GM12878 (cell line): ENCODE results near the gene DACT3. TPM values are rescaled to one million over a fixed set of nuclear protein-coding genes. Genes with fewer than 3 reads are reported as not detected.

ENCODE experiments used
- ATAC-seq: fragments of 200-7000 bp; cut with Tn5 transposase; 3 replicates; pipeline ENCODE4 v1.9.1; 2020; ENCODE audit warnings: mild to moderate bottlenecking, moderate library complexity
- BruUV-seq: library from RNA; stranded (reverse); fragments of 400-500 nt; replicated peaks from 2 replicates; lab custom pipeline; 2021; lab: Mats Ljungman, UMichigan
- CTCF ChIA-PET: fragments of 300-600 bp; sonication (Branson Sonifier 250); formaldehyde crosslinking; extraction: SDS; loops from one replicate; lab custom pipeline; 2021; ENCODE audit warnings: inconsistent platforms; lab: Yijun Ruan, JAX
- POLR2A ChIA-PET: fragments of 350-600 bp; formaldehyde crosslinking; extraction: SDS; loops from one replicate; lab custom pipeline; 2021; ENCODE audit warnings: inconsistent platforms; lab: Charles Lee
- RAD21 ChIA-PET: fragments of 300-600 bp; sonication (Branson Sonifier 250); formaldehyde crosslinking; loops from one replicate; lab custom pipeline; 2023; ENCODE audit warnings: antibody characterized with exemption; ENCODE audit not compliant: unreplicated experiment; lab: Charles Lee
- SMC1A ChIA-PET: fragments of 300-600 bp; sonication (Branson Sonifier 250); formaldehyde crosslinking; loops from one replicate; lab custom pipeline; 2023; ENCODE audit not compliant: unreplicated experiment, uncharacterized antibody; lab: Charles Lee
- DNase-seq: peaks from one replicate; pipeline ENCODE4 v3.0.0-alpha.2; 2011; ENCODE audit warnings: low read depth, low spot score
- FAIRE-seq: peaks from 3 replicates; lab custom pipeline; 2011; peaks lifted over from hg19 to GRCh38; lab: Jason Lieb, UNC
- H2AFZ ChIP-seq: 2 replicates; pipeline ENCODE4 v1.6.0; 2011; ENCODE audit warnings: low read depth, low read length, control low read depth; ENCODE audit not compliant: control insufficient read depth
- H3K27ac ChIP-seq: 2 replicates; pipeline ENCODE4 v1.5.1; 2011; ENCODE audit warnings: control low read depth; ENCODE audit not compliant: control insufficient read depth, insufficient read depth
- H3K27me3 ChIP-seq, 2 experiments: replicated peaks in 1 of 2; 2 replicates each; pipeline versions ENCODE4 v1.6.0 to v1.6.1; 2011; ENCODE audit warnings: low read length in 1 of 2; ENCODE audit not compliant: control insufficient read depth in 2 of 2, insufficient read depth in 2 of 2
- H3K36me3 ChIP-seq, 2 experiments: 2 replicates each; pipeline ENCODE4 v1.5.1; 2011; ENCODE audit warnings: low read length in 1 of 2; ENCODE audit not compliant: control insufficient read depth in 2 of 2, insufficient read depth in 2 of 2
- H3K4me1 ChIP-seq: 2 replicates; pipeline ENCODE4 v1.6.1; 2011; ENCODE audit warnings: mild to moderate bottlenecking, low read length, moderate library complexity, mixed read lengths; ENCODE audit not compliant: control insufficient read depth, insufficient read depth
- H3K4me2 ChIP-seq: 2 replicates; pipeline ENCODE4 v1.6.0; 2011; ENCODE audit warnings: control low read depth; ENCODE audit not compliant: control insufficient read depth, insufficient read depth
- H3K4me3 ChIP-seq: fragments of 200-600 bp; sonication (generic); 2 replicates; pipeline ENCODE4 v1.5.1; 2016
- H3K79me2 ChIP-seq: 2 replicates; pipeline ENCODE4 v1.6.0; 2011; ENCODE audit warnings: low read length; ENCODE audit not compliant: control insufficient read depth, insufficient read depth
- H3K9ac ChIP-seq: 2 replicates; pipeline ENCODE4 v1.8.0; 2011; ENCODE audit warnings: low read length, control low read depth, mixed read lengths; ENCODE audit not compliant: control insufficient read depth, insufficient read depth
- H3K9me3 ChIP-seq: replicated peaks from 3 replicates; pipeline ENCODE4 v1.5.1; 2011; ENCODE audit warnings: mild to moderate bottlenecking, low read length; ENCODE audit not compliant: control insufficient read depth, insufficient read depth
- H4K20me1 ChIP-seq: 2 replicates; pipeline ENCODE4 v1.6.0; 2011; ENCODE audit not compliant: control insufficient read depth, insufficient read depth
- ATF7 ChIP-seq: fragments of 450-650 bp; IDR thresholded peaks from 2 replicates; pipeline ENCODE4 v1.6.1; 2016; ENCODE audit warnings: low read depth, mild to moderate bottlenecking
- BHLHE40 ChIP-seq, 2 experiments: fragments of 450-650 bp in 1 of 2; IDR thresholded peaks; 2 replicates each; pipeline ENCODE4 v1.6.1; 2011 to 2017; ENCODE audit warnings: low read depth in 2 of 2, borderline replicate concordance in 1 of 2, improper control_type of control experiment in 1 of 2, low read length in 1 of 2, mild to moderate bottlenecking in 1 of 2
- CREB1 ChIP-seq: IDR thresholded peaks from 2 replicates; pipeline ENCODE4 v1.6.1; 2012; ENCODE audit warnings: low read depth, mild to moderate bottlenecking, inconsistent platforms
- DPF2 ChIP-seq: fragments of 450-650 bp; IDR thresholded peaks from 2 replicates; pipeline ENCODE4 v1.6.1; 2017; ENCODE audit warnings: mild to moderate bottlenecking
- EED ChIP-seq: sonication (generic); IDR thresholded peaks from 2 replicates; pipeline ENCODE4 v1.6.1; 2016; ENCODE audit warnings: antibody characterized with exemption, low read depth
- IKZF1 ChIP-seq: fragments of 450-650 bp; conservative IDR thresholded peaks from 2 replicates; pipeline ENCODE4 v1.6.1; 2017; ENCODE audit warnings: antibody characterized with exemption, mild to moderate bottlenecking
- MEF2B ChIP-seq: fragments of 450-650 bp; IDR thresholded peaks from 2 replicates; pipeline ENCODE4 v1.6.1; 2018; ENCODE audit warnings: mild to moderate bottlenecking, moderate library complexity; ENCODE audit not compliant: partially characterized antibody, poor library complexity, severe bottlenecking
- POLR2A ChIP-seq: IDR thresholded peaks from 2 replicates; pipeline ENCODE4 v1.6.1; 2011; ENCODE audit warnings: low read depth, mild to moderate bottlenecking, low read length
- WRNIP1 ChIP-seq: IDR thresholded peaks from 2 replicates; pipeline ENCODE4 v1.6.1; 2011; ENCODE audit warnings: low read depth, low read length, improper control_type of control experiment, borderline replicate concordance
- WGBS: methylation state at CpG from one replicate; pipeline ENCODE4 v1.1.6; 2016; ENCODE audit warnings: low lambda C conversion rate; ENCODE audit not compliant: insufficient replicate concordance, insufficient coverage; ENCODE audit errors: missing lambda C conversion rate; 5-methylcytosine and 5-hydroxymethylcytosine counted together
- in situ Hi-C: fragments of 300-500 bp; cut with MboI; formaldehyde crosslinking; loops from 9 replicates; pipeline ENCODE4 v1.14.3; 2018; ENCODE audit warnings: mixed read lengths
- intact Hi-C: fragments of 100-400 bp; cut with micrococcal nuclease; formaldehyde crosslinking; loops from one replicate; pipeline ENCODE4 v1.14.2; 2022; ENCODE audit not compliant: unreplicated experiment
- polyA plus RNA-seq, 11 experiments: library from polyadenylated mRNA; depleted of rRNA in 4 of 11; unstranded in 6 of 11; stranded (reverse) in 5 of 11; fragments of >200 nt; fragmentation: Nextera tagmentation in 4 of 11; fragmentation: Illumina TruSeq in 1 of 11; extraction: Ambion mirVana in 4 of 11; extraction: Trizol in 1 of 11; gene quantifications; 1 replicate in 1 of 11; 2 replicates in 10 of 11; pipeline versions ENCODE4 v1.2.1 to v1.2.3, GENCODE V29; 2011 to 2016; ENCODE audit warnings: inconsistent platforms in 2 of 11, missing spikeins in 2 of 11, low read depth in 1 of 11
- total RNA-seq, 4 experiments: library from RNA; depleted of rRNA in 3 of 4; stranded (reverse); fragments of >200 nt in 3 of 4; fragmentation: Illumina TruSeq in 1 of 4; extraction: Trizol in 1 of 4; gene quantifications; 2 replicates each; pipeline versions ENCODE4 v1.2.1 to v1.2.3, GENCODE V29; 2013 to 2021
- TF ChIP-seq, protein P1 (sequence below): fragments of 450-650 bp; IDR thresholded peaks from 2 replicates; pipeline ENCODE4 v1.6.1; 2016; ENCODE audit warnings: mild to moderate bottlenecking
- TF ChIP-seq, protein P2 (sequence below): fragments of 450-650 bp; conservative IDR thresholded peaks from 2 replicates; pipeline ENCODE4 v1.6.1; 2017; ENCODE audit warnings: mild to moderate bottlenecking, moderate library complexity

Gene DACT3
- total and polyA plus RNA-seq, 10 of the 15 experiments (the other 5 are each of a cell fraction or from before 2014, with no cell fraction given): 0.05 to 2.5 (median 0.35) TPM; not detected in 1

DNA sequence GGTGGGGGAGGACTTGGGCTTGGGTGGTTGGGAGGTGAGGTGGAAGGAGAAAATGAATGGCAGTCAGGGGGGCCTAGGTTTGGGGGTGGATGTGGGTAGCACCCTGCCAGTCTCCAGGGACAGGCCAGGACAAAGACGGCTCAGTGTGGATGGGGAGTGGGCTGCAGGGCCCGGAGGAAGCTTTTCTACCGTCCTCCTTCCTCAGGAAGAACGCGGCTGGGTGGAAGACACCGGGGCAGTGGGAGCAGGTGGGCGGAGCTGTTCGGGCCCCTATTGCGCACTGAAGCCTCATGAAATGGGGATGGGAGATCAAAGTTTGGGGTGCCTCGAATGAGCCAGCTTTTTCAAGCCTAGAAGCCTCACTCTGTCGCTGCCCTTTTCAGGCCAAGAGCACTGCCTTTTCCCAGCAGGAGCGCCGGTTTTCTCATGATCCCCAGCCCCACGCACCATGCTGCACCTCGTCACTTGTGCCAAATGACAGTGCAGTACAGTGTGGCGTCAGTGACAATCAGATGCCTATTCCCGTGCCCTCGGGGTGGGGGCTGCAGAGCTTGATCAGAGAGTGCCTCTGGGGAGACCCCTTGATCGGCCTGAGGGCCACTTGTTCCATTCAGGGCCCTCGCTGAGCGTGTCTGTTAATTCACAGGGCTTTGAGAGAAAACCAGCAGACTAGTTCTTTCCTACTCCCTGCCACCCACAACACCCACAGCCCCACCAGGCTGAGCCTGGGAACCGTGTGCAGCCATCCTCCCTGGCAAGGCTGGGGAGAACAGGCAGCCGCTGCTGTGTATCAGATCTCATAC lies 58.4 kb downstream of the DACT3 start:
- RAD21 ChIA-PET: interaction anchor here (0.7 to 4.7 kb wide), 7 partner anchors 10 to 636 kb away, joined by 3 to 48 read pairs (median 6); partner anchors contain the start of gene DACT3
- ATAC-seq (peak; percentile 24), DNase-seq (no peak), FAIRE-seq (no peak)
- peaks cover 20 to 21% of the 10 kb centered on the region in 2 experiments for H3K36me3 ChIP-seq
- no peaks in the 10 kb centered on the region for H3K27me3 ChIP-seq
- in situ Hi-C loops (no loop called here), intact Hi-C loops (no loop called here)
- SMC1A ChIA-PET: interaction anchor here (1.0 to 4.7 kb wide), 6 partner anchors 13 to 142 kb away, joined by 3 to 83 read pairs (median 5); partner anchors contain the start of gene DACT3
- CTCF ChIA-PET: interaction anchor here (0.8 to 5.6 kb wide), 6 partner anchors 12 to 65 kb away, joined by 3 to 73 read pairs (median 19); partner anchors contain the start of gene DACT3
- H3K4me3 ChIP-seq: peak overlapping the region; percentile 99
- peaks cover 7% of the 10 kb centered on the region; the same call in 2 of the 3 replicates for H3K9me3 ChIP-seq
- 1% methylated on average over 23 of the region's 23 CpGs for WGBS
- TSS peak; percentile 60 for BruUV-seq
- TF ChIP-seq WRNIP1 (no peak), BHLHE40 (IDR thresholded peaks at IDR 0.05; ENCODE audit: borderline replicate concordance in 1 of 2, low read depth in 2 of 2, low read length in 1 of 2) (0 out of 4 replicates have a peak, but pooled peaks of 1 of the 2 experiments have one; percentile 5), EED (no peak), ATF7 (no peak), POLR2A (peak; percentile 36; the same call in 1 of the 2 replicates), DPF2 (peak; percentile 13; the same call in 1 of the 2 replicates), MEF2B (peak; percentile 40), IKZF1 (peak; percentile 24; the same call in 1 of the 2 replicates), CREB1 (0 out of 2 replicates have a peak, but pooled peaks have one; percentile 1)
- TF ChIP-seq, protein P1, sequence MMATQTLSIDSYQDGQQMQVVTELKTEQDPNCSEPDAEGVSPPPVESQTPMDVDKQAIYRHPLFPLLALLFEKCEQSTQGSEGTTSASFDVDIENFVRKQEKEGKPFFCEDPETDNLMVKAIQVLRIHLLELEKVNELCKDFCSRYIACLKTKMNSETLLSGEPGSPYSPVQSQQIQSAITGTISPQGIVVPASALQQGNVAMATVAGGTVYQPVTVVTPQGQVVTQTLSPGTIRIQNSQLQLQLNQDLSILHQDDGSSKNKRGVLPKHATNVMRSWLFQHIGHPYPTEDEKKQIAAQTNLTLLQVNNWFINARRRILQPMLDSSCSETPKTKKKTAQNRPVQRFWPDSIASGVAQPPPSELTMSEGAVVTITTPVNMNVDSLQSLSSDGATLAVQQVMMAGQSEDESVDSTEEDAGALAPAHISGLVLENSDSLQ: peak; percentile 21; the same call in 1 of the 2 replicates
- TF ChIP-seq, protein P2, sequence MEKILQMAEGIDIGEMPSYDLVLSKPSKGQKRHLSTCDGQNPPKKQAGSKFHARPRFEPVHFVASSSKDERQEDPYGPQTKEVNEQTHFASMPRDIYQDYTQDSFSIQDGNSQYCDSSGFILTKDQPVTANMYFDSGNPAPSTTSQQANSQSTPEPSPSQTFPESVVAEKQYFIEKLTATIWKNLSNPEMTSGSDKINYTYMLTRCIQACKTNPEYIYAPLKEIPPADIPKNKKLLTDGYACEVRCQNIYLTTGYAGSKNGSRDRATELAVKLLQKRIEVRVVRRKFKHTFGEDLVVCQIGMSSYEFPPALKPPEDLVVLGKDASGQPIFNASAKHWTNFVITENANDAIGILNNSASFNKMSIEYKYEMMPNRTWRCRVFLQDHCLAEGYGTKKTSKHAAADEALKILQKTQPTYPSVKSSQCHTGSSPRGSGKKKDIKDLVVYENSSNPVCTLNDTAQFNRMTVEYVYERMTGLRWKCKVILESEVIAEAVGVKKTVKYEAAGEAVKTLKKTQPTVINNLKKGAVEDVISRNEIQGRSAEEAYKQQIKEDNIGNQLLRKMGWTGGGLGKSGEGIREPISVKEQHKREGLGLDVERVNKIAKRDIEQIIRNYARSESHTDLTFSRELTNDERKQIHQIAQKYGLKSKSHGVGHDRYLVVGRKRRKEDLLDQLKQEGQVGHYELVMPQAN: 0 out of 2 replicates have a peak, but pooled peaks have one; percentile 49
- peak overlapping the region; percentile 93 for H3K4me2 ChIP-seq
- peaks cover 9% of the 10 kb centered on the region for H4K20me1 ChIP-seq
- peak overlapping the region; percentile 92 for H3K27ac ChIP-seq
- POLR2A ChIA-PET: interaction anchor here (0.6 to 7.3 kb wide), 13 partner anchors 10 to 1155 kb away, joined by 3 to 72 read pairs (median 5); partner anchors contain the start of genes DACT3, IRF2BP1 and PTGIR
- no peak overlapping the region for H2AFZ ChIP-seq
- H3K79me2 ChIP-seq: peaks cover 49% of the 10 kb centered on the region
- H3K4me1 ChIP-seq: peaks cover 12% of the 10 kb centered on the region
- peak overlapping the region; percentile 99 for H3K9ac ChIP-seq
